ENCODE measurements around the gene MEIS2.

DNA sequence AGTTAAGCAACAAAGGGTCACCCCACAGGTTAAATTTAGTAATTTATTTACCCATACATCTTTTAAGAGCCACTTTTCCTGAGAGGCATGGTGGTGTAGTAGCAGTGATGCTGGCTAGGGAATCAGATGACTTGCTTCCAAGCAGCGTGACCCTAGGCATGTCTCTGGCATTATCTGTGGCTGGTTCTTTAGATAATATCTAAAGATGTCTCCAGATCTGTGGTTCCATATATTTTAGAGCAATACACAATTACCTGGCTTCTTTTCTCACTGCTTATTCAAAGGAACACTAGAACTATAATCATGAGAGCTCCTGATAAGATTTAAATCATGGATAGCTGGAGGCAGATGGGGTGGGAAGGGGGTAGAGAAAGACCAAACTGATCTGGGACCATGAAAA lies 21.1 kb upstream of the MEIS2 start:
- TF ChIP-seq RAD21 (CRISPR knock-in tag; IDR thresholded peaks at IDR 0.05) (no peak), NR3C1 (CRISPR knock-in tag; IDR thresholded peaks at IDR 0.05) (no peak), YY1 (IDR thresholded peaks at IDR 0.05; ENCODE audit: insufficient read depth, insufficient replicate concordance, low read depth, low read length) (no peak), CTCF (CRISPR knock-in tag; IDR thresholded peaks at IDR 0.05) (no peak), ZNF7 (CRISPR knock-in tag; IDR thresholded peaks at IDR 0.05) (no peak), ZNF101 (CRISPR knock-in tag; IDR thresholded peaks at IDR 0.05; ENCODE audit: borderline replicate concordance, low read depth) (no peak), MYNN (CRISPR knock-in tag; IDR thresholded peaks at IDR 0.05; ENCODE audit: low read depth) (no peak), MAFK (conservative IDR thresholded peaks at IDR 0.05 in 1 of 2, IDR thresholded peaks at IDR 0.05 in 1 of 2; ENCODE audit: low read length in 2 of 2) (no peak), CHD2 (IDR thresholded peaks at IDR 0.05; ENCODE audit: low read depth, low read length) (no peak), ZNF747 (CRISPR knock-in tag; IDR thresholded peaks at IDR 0.05; ENCODE audit: borderline replicate concordance) (no peak), SMARCC2 (IDR thresholded peaks at IDR 0.05) (no peak), TBL1XR1 (IDR thresholded peaks at IDR 0.05; ENCODE audit: borderline replicate concordance, low read length, partially characterized antibody) (no peak), SIX1 (CRISPR knock-in tag; IDR thresholded peaks at IDR 0.05; ENCODE audit: borderline replicate concordance) (no peak)

All from HepG2 (cell line).